HG03520 (cell line): ENCODE data around the gene ZNF615.
"Not testable (repeated sequence)": the region's sequence is repeated elsewhere in the genome, so short reads cannot be mapped to it uniquely, and the experiment has no call there.

Experiments used
- ATAC-seq: cut with Tn5 transposase; IDR thresholded peaks from one replicate; pipeline ENCODE4 v1.9.1; 2021; ENCODE audit warnings: mild to moderate bottlenecking, moderate library complexity; ENCODE audit not compliant: unreplicated experiment

The ZNF615 gene

GRCh38 chr19:52007806-52008557, at the start of gene ZNF615:
Gene ZNF615, minus strand, starts transcription at chr19:52008211. Its CDS starts 4,500 bp downstream, at chr19:52003711.
- no peak for ATAC-seq

- ATAC-seq, result not testable (repeated sequence)
Measured at GRCh38 chr19:52056480-52056879, 48.5 kb upstream of the ZNF615 start.

- not testable (repeated sequence) for ATAC-seq
Measured at GRCh38 chr19:52051736-52052135, 43.7 kb upstream of the ZNF615 start.

GRCh38 chr19:52048555-52049501, 40.8 kb upstream of the ZNF615 start, which contains the start of gene ZNF432:
Gene ZNF432, minus strand, starts transcription at chr19:52048838. Its CDS starts 1,970 bp downstream, at chr19:52046868.
- peak; percentile 81 for ATAC-seq

GRCh38 chr19:52039169-52039568, 31.2 kb upstream of the ZNF615 start:
- ATAC-seq, result no peak

- ATAC-seq, result no peak
Measured at GRCh38 chr19:52034051-52034728, 26.2 kb upstream of the ZNF615 start.

GRCh38 chr19:52028780-52029123, 20.7 kb upstream of the ZNF615 start:
- peak; percentile 26 for ATAC-seq

GRCh38 chr19:52028027-52028779, 20.2 kb upstream of the ZNF615 start, which contains the start of gene ZNF614:
Gene ZNF614, minus strand, starts transcription at chr19:52028379. Its CDS starts 2,634 bp downstream, at chr19:52025745.
- ATAC-seq, result peak; percentile 86

- not testable (repeated sequence) for ATAC-seq
Measured at GRCh38 chr19:52026255-52026990, 18.4 kb upstream of the ZNF615 start.

- ATAC-seq, result not testable (repeated sequence)
Measured at GRCh38 chr19:52024478-52024877, 16.5 kb upstream of the ZNF615 start.

GRCh38 chr19:52022193-52022592, 14.2 kb upstream of the ZNF615 start:
- ATAC-seq, result no peak

GRCh38 chr19:52020506-52020905, 12.5 kb upstream of the ZNF615 start:
- ATAC-seq, result no peak

GRCh38 chr19:52010674-52011073, 2.7 kb upstream of the ZNF615 start:
- no peak for ATAC-seq

- ATAC-seq, result no peak
Measured at GRCh38 chr19:52007451-52007805, 583 bp downstream of the ZNF615 start.

GRCh38 chr19:51994048-51994644, 13.9 kb downstream of the ZNF615 start:
- no peak for ATAC-seq

GRCh38 chr19:51993422-51993821, 14.6 kb downstream of the ZNF615 start:
- ATAC-seq, result no peak

- no peak for ATAC-seq
Measured at GRCh38 chr19:51986309-51987291, 21.4 kb downstream of the ZNF615 start, which contains the start of gene ZNF350. Gene ZNF350, minus strand, starts transcription at chr19:51986840. Its CDS starts 12,480 bp downstream, at chr19:51974360.

- no peak for ATAC-seq
Measured at GRCh38 chr19:51983361-51983760, 24.6 kb downstream of the ZNF615 start.
